IMR-90 (cell line): ENCODE measurements around the gene HCN4. TPM values are rescaled to one million over a fixed set of nuclear protein-coding genes. Genes with fewer than 3 reads are reported as not detected.

Experiments used
- ATAC-seq: fragments of 200-7000 bp; cut with Tn5 transposase; 2 replicates; pipeline ENCODE4 v1.9.1; 2020; ENCODE audit warnings: low read depth, mild to moderate bottlenecking, moderate library complexity
- BruUV-seq: library from RNA; stranded (reverse); fragments of 400-500 nt; replicated peaks from 2 replicates; lab custom pipeline; 2021; lab: Mats Ljungman, UMichigan
- CTCF ChIA-PET: fragments of 300-600 bp; formaldehyde crosslinking; extraction: SDS; loops from one replicate; lab custom pipeline; 2021; ENCODE audit warnings: antibody characterized with exemption; lab: Yijun Ruan, JAX
- POLR2A ChIA-PET: fragments of 300-600 bp; sonication (Branson Sonifier 250); formaldehyde crosslinking; loops from one replicate; lab custom pipeline; 2022; ENCODE audit warnings: antibody characterized with exemption; ENCODE audit not compliant: unreplicated experiment; lab: Charles Lee
- DNase-seq: peaks from one replicate; pipeline ENCODE4 v3.0.0; 2013
- H2AFZ ChIP-seq: replicated peaks from 2 replicates; pipeline ENCODE3; 2013; ENCODE audit warnings: low read length, mild to moderate bottlenecking; ENCODE audit not compliant: poor library complexity
- H2AK5ac ChIP-seq: 2 replicates; pipeline ENCODE4 v1.6.1; 2013; ENCODE audit warnings: low read depth, low read length, inconsistent platforms
- H2AK9ac ChIP-seq: replicated peaks from 2 replicates; pipeline ENCODE3; 2013; ENCODE audit warnings: mild to moderate bottlenecking, low read depth, low read length, moderate library complexity; ENCODE audit not compliant: poor library complexity
- H2BK120ac ChIP-seq: 2 replicates; pipeline ENCODE4 v1.6.1; 2013; ENCODE audit warnings: low read depth, low read length, inconsistent platforms
- H2BK15ac ChIP-seq: 3 replicates; pipeline ENCODE4 v1.6.1; 2013; ENCODE audit warnings: low read depth, low read length, inconsistent platforms
- H2BK20ac ChIP-seq: 2 replicates; pipeline ENCODE4 v1.6.1; 2013; ENCODE audit warnings: low read depth, mild to moderate bottlenecking, inconsistent platforms, low read length, moderate library complexity
- H2BK5ac ChIP-seq: 2 replicates; pipeline ENCODE4 v1.6.1; 2013; ENCODE audit warnings: mild to moderate bottlenecking, low read depth, low read length, inconsistent platforms; ENCODE audit not compliant: poor library complexity, severe bottlenecking
- H3K14ac ChIP-seq: replicated peaks from 2 replicates; pipeline ENCODE4 v1.6.1; 2013; ENCODE audit warnings: low read depth, low read length, inconsistent platforms
- H3K18ac ChIP-seq: 2 replicates; pipeline ENCODE4 v1.6.1; 2013; ENCODE audit warnings: low read depth, low read length, control low read depth
- H3K23ac ChIP-seq: 2 replicates; pipeline ENCODE4 v1.6.1; 2013; ENCODE audit warnings: low read depth, low read length, inconsistent platforms
- H3K27ac ChIP-seq: 2 replicates; pipeline ENCODE4 v1.5.1; 2013; ENCODE audit warnings: mild to moderate bottlenecking, control low read depth, low read length; ENCODE audit not compliant: insufficient read depth
- H3K27me3 ChIP-seq: 2 replicates; pipeline ENCODE4 v1.6.1; 2013; ENCODE audit warnings: low read length; ENCODE audit not compliant: control insufficient read depth, insufficient read depth
- H3K36me3 ChIP-seq: 2 replicates; pipeline ENCODE4 v1.6.1; 2013; ENCODE audit warnings: low read length, mixed read lengths; ENCODE audit not compliant: control insufficient read depth, insufficient read depth
- H3K4ac ChIP-seq: 2 replicates; pipeline ENCODE4 v1.6.1; 2013; ENCODE audit warnings: low read depth, low read length, inconsistent platforms
- H3K4me1 ChIP-seq: 2 replicates; pipeline ENCODE4 v1.6.1; 2013; ENCODE audit warnings: low read length, mixed read lengths; ENCODE audit not compliant: control insufficient read depth, insufficient read depth
- H3K4me2 ChIP-seq: 2 replicates; pipeline ENCODE4 v1.6.1; 2013; ENCODE audit warnings: low read depth, mild to moderate bottlenecking, control low read depth, low read length, moderate library complexity
- H3K4me3 ChIP-seq: 2 replicates; pipeline ENCODE4 v1.5.1; 2013; ENCODE audit warnings: low read depth, mild to moderate bottlenecking, control low read depth, low read length, moderate library complexity; ENCODE audit not compliant: insufficient read depth
- H3K56ac ChIP-seq: 2 replicates; pipeline ENCODE4 v1.6.1; 2013; ENCODE audit warnings: low read length, inconsistent platforms; ENCODE audit not compliant: insufficient read depth; ENCODE audit errors: extremely low read depth
- H3K79me1 ChIP-seq, 2 experiments: 2 replicates each; pipeline ENCODE4 v1.6.1; 2013; ENCODE audit warnings: low read length in 2 of 2, inconsistent platforms in 1 of 2, low read depth in 1 of 2
- H3K9ac ChIP-seq: 2 replicates; pipeline ENCODE4 v1.6.1; 2013; ENCODE audit warnings: low read depth, low read length, control low read depth
- H3K9me1 ChIP-seq: 2 replicates; pipeline ENCODE4 v1.6.1; 2013; ENCODE audit warnings: low read length, inconsistent platforms; ENCODE audit not compliant: insufficient read depth
- H3K9me3 ChIP-seq: 2 replicates; pipeline ENCODE4 v1.6.1; 2013; ENCODE audit warnings: low read length; ENCODE audit not compliant: control insufficient read depth, insufficient read depth
- H4K20me1 ChIP-seq: 2 replicates; pipeline ENCODE4 v1.6.1; 2013; ENCODE audit warnings: low read length, inconsistent platforms; ENCODE audit not compliant: insufficient read depth
- H4K5ac ChIP-seq: 2 replicates; pipeline ENCODE4 v1.6.1; 2013; ENCODE audit warnings: mild to moderate bottlenecking, low read depth, low read length, control low read depth
- H4K8ac ChIP-seq, 2 experiments: 2 replicates each; pipeline ENCODE4 v1.6.1; 2013; ENCODE audit warnings: low read depth in 2 of 2, low read length in 2 of 2, control low read depth in 1 of 2, inconsistent platforms in 1 of 2
- H4K91ac ChIP-seq: 2 replicates; pipeline ENCODE4 v1.6.1; 2013; ENCODE audit warnings: low read depth, low read length, inconsistent platforms; ENCODE audit not compliant: insufficient read depth
- BHLHE40 ChIP-seq: fragments of 150-350 bp; IDR thresholded peaks from 2 replicates; pipeline ENCODE4 v1.6.1; 2016; ENCODE audit warnings: mild to moderate bottlenecking, low read depth, low read length
- CEBPB ChIP-seq: IDR thresholded peaks from 2 replicates; pipeline ENCODE4 v1.6.1; 2012; ENCODE audit warnings: low read depth, low read length, improper control_type of control experiment
- CHD1 ChIP-seq: IDR thresholded peaks from 2 replicates; pipeline ENCODE4 v1.6.1; 2012; ENCODE audit warnings: low read depth, low read length, improper control_type of control experiment
- FOS ChIP-seq: fragments of 150-350 bp; IDR thresholded peaks from 2 replicates; pipeline ENCODE4 v1.6.1; 2016; ENCODE audit warnings: low read depth, low read length
- MAFK ChIP-seq: IDR thresholded peaks from 2 replicates; pipeline ENCODE4 v1.6.1; 2012; ENCODE audit warnings: low read depth, low read length, improper control_type of control experiment
- MAZ ChIP-seq: IDR thresholded peaks from 2 replicates; pipeline ENCODE4 v1.6.1; 2012; ENCODE audit warnings: low read depth, mild to moderate bottlenecking, low read length, improper control_type of control experiment, moderate library complexity, borderline replicate concordance
- MXI1 ChIP-seq: IDR thresholded peaks from 2 replicates; pipeline ENCODE4 v1.6.1; 2012; ENCODE audit warnings: low read depth, mild to moderate bottlenecking, low read length, moderate library complexity, borderline replicate concordance
- NFE2L2 ChIP-seq: fragments of 150-350 bp; IDR thresholded peaks from 2 replicates; pipeline ENCODE4 v1.6.1; 2016; ENCODE audit warnings: low read depth, mild to moderate bottlenecking, low read length
- POLR2A ChIP-seq: IDR thresholded peaks from 2 replicates; pipeline ENCODE4 v1.6.1; 2012; ENCODE audit warnings: mild to moderate bottlenecking, low read depth, low read length
- RCOR1 ChIP-seq: IDR thresholded peaks from 2 replicates; pipeline ENCODE4 v1.6.1; 2012; ENCODE audit warnings: mild to moderate bottlenecking, low read length, improper control_type of control experiment; ENCODE audit not compliant: insufficient replicate concordance
- RFX5 ChIP-seq: IDR thresholded peaks from 2 replicates; pipeline ENCODE4 v1.8.0; 2012; ENCODE audit warnings: low read depth, mild to moderate bottlenecking, low read length, moderate library complexity
- SMC3 ChIP-seq: fragments of 150-350 bp; IDR thresholded peaks from 2 replicates; pipeline ENCODE4 v1.6.1; 2016; ENCODE audit warnings: low read depth, mild to moderate bottlenecking, antibody characterized with exemption, low read length, moderate library complexity
- WGBS, 2 experiments: methylation state at CpG; one replicate each; pipeline versions ENCODE4 v1.1.5 to v1.1.7; 2013; ENCODE audit warnings: missing lambda C conversion rate in 2 of 2; ENCODE audit not compliant: insufficient read length in 1 of 2; ENCODE audit errors: extremely low coverage in 2 of 2; 5-methylcytosine and 5-hydroxymethylcytosine counted together
- dilution Hi-C: fragments of 300-500 bp; cut with HindIII; formaldehyde crosslinking; loops from one replicate; pipeline ENCODE4 v1.14.3; 2018; ENCODE audit warnings: low sequenced_read_pairs; ENCODE audit not compliant: unreplicated experiment
- in situ Hi-C: fragments of 300-500 bp; cut with MboI; formaldehyde crosslinking; loops from 3 replicates; pipeline ENCODE4 v1.14.3; 2019; ENCODE audit warnings: low sequenced_read_pairs, inconsistent platforms, mixed read lengths
- intact Hi-C: fragments of 100-400 bp; cut with micrococcal nuclease; formaldehyde crosslinking; loops from 2 replicates; pipeline ENCODE4 v1.10.0; 2022
- polyA plus RNA-seq, 3 experiments: library from polyadenylated mRNA; depleted of rRNA; stranded (reverse); fragments of >200 nt; gene quantifications; 2 replicates each; pipeline ENCODE4 v1.2.3, GENCODE V29; 2012; ENCODE audit warnings: low replicate concordance in 1 of 3
- total RNA-seq: library from RNA; depleted of rRNA; stranded (reverse); fragments of >200 nt; gene quantifications from 2 replicates; pipeline ENCODE4 v1.2.3, GENCODE V29; 2012
- TF ChIP-seq, protein P1 (sequence below): conservative IDR thresholded peaks from 2 replicates; pipeline ENCODE4 v1.5.1; 2012; ENCODE audit warnings: mild to moderate bottlenecking, low read depth, low read length, improper control_type of control experiment
- TF ChIP-seq, protein P2 (sequence below): fragments of 150-350 bp; IDR thresholded peaks from 2 replicates; pipeline ENCODE4 v1.6.1; 2016; ENCODE audit warnings: low read depth, mild to moderate bottlenecking, low read length, moderate library complexity, borderline replicate concordance
- TF ChIP-seq, protein P3 (sequence below): fragments of 150-350 bp; IDR thresholded peaks from 2 replicates; pipeline ENCODE4 v1.6.1; 2017; ENCODE audit warnings: mild to moderate bottlenecking, antibody characterized with exemption, low read length, low read depth

Gene HCN4
- total and polyA plus RNA-seq, 2 of the 4 experiments (the other 2 are of a cell fraction) = not detected

DNA sequence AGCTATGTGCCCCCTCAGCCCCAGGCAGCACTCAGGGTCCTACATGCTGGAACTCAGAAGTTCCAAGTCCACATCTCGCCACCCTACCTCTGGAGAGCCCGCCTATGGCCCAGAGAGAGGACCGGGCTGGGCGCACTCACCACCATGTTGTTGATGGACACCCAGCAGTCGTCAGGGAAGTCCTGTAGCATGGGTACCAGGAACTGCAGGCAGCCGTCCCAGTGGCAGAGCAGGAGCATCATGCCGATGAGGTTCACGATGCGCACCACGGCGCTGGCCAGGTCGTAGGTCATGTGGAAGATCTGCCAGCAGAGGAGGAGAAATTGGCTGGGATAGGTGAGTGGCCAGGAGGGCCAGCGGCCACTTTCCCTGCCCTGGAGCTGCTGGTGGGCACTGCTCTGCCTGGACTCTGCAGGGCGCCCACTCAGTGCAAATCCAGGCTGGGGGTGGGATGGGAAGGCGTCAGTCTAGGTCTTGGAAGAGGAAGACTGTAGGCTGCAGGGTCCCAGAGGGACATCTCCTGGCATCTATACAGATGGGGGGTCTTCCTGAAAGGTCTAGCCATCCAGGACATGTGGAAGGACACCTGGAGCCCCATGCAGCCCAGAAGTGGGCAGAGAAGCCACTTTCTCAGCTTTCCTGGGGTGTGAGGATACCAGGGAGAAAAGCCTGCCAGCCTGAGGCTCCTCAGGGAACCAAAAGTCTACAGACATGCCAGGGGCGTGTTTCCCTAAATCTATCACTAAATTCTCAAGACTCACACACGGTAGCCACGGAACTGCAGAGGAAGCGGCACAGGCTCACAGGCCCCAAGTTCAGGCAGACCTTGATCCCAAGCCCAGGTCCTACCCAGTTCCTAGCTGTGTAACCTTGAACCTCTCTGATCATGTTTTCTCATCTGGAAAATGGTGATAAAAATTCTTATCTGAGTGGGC lies 36.5 kb downstream of the HCN4 start:
- Histone ChIP-seq H3K79me1 (no peaks in the 10 kb centered on the region), H2BK20ac (no peak overlapping the region), H3K9ac (no peak overlapping the region), H3K4me3 (no peak overlapping the region), H2AK5ac (no peak overlapping the region), H3K18ac (no peak overlapping the region), H4K91ac (no peak overlapping the region), H4K20me1 (no peaks in the 10 kb centered on the region), H3K4ac (no peak overlapping the region), H3K9me3 (no peaks in the 10 kb centered on the region), H3K23ac (no peak overlapping the region), H2AK9ac (no peak overlapping the region), H3K4me2 (no peak overlapping the region), H3K4me1 (no peaks in the 10 kb centered on the region), H3K14ac (no peak overlapping the region), H3K36me3 (no peaks in the 10 kb centered on the region), H2BK5ac (no peak overlapping the region), H3K27me3 (peaks cover 44% of the 10 kb centered on the region), H2AFZ (no peak overlapping the region), H2BK15ac (no peak overlapping the region), H3K27ac (no peak overlapping the region), H4K5ac (no peak overlapping the region), H4K8ac (no peak overlapping the region), H2BK120ac (no peak overlapping the region), H3K9me1 (no peaks in the 10 kb centered on the region; the same call in 1 of the 2 replicates), H3K56ac (no peak overlapping the region)
- POLR2A ChIA-PET = no interaction called here
- no peak for DNase-seq
- in situ Hi-C loops (no loop called here), intact Hi-C loops (no loop called here), dilution Hi-C loops (no loop called here)
- WGBS, 2 experiments = 86% methylated on average over 6 of the region's 19 CpGs; no CpG with 5 or more reads in 1 of the 2 experiments
- ATAC-seq = no peak
- BruUV-seq = no TSS peak
- CTCF ChIA-PET = no interaction called here
- TF ChIP-seq NFE2L2 (no peak), MAZ (no peak), SMC3 (no peak), POLR2A (no peak), FOS (no peak), MAFK (no peak), CEBPB (no peak), BHLHE40 (no peak), CHD1 (no peak), RFX5 (no peak), RCOR1 (no peak), MXI1 (no peak)
- TF ChIP-seq, protein P1, sequence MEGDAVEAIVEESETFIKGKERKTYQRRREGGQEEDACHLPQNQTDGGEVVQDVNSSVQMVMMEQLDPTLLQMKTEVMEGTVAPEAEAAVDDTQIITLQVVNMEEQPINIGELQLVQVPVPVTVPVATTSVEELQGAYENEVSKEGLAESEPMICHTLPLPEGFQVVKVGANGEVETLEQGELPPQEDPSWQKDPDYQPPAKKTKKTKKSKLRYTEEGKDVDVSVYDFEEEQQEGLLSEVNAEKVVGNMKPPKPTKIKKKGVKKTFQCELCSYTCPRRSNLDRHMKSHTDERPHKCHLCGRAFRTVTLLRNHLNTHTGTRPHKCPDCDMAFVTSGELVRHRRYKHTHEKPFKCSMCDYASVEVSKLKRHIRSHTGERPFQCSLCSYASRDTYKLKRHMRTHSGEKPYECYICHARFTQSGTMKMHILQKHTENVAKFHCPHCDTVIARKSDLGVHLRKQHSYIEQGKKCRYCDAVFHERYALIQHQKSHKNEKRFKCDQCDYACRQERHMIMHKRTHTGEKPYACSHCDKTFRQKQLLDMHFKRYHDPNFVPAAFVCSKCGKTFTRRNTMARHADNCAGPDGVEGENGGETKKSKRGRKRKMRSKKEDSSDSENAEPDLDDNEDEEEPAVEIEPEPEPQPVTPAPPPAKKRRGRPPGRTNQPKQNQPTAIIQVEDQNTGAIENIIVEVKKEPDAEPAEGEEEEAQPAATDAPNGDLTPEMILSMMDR = no peak
- TF ChIP-seq, protein P2, sequence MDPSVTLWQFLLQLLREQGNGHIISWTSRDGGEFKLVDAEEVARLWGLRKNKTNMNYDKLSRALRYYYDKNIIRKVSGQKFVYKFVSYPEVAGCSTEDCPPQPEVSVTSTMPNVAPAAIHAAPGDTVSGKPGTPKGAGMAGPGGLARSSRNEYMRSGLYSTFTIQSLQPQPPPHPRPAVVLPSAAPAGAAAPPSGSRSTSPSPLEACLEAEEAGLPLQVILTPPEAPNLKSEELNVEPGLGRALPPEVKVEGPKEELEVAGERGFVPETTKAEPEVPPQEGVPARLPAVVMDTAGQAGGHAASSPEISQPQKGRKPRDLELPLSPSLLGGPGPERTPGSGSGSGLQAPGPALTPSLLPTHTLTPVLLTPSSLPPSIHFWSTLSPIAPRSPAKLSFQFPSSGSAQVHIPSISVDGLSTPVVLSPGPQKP = no peak
- TF ChIP-seq, protein P3, sequence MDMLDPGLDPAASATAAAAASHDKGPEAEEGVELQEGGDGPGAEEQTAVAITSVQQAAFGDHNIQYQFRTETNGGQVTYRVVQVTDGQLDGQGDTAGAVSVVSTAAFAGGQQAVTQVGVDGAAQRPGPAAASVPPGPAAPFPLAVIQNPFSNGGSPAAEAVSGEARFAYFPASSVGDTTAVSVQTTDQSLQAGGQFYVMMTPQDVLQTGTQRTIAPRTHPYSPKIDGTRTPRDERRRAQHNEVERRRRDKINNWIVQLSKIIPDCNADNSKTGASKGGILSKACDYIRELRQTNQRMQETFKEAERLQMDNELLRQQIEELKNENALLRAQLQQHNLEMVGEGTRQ = no peak
